Adipose tissue (tissue), 3 donors: ENCODE measurements around the gene TMEM273. TPM values are rescaled to one million over a fixed set of nuclear protein-coding genes. Genes with fewer than 3 reads are reported as not detected.

Experiments
- H3K27ac ChIP-seq: one replicate; pipeline ENCODE4 v1.5.1; 2013; ENCODE audit warnings: low read depth, low read length
- WGBS, 3 donors: extraction: QIAGEN DNeasy Blood & Tissue Kit; methylation state at CpG; one replicate each; pipeline ENCODE4 v1.1.7; 2013; 5-methylcytosine and 5-hydroxymethylcytosine counted together
- polyA plus RNA-seq, 3 donors: library from polyadenylated mRNA; stranded (reverse); fragments of 200-250 nt; gene quantifications; one replicate each; pipeline ENCODE4 v1.2.3, GENCODE V29; 2013
- donor health status: healthy with polysubstance abuse.
- donor health status: Bipolar disorder and iron deficiency.
- donor health status: healthy.

TMEM273 gene
- polyA plus RNA-seq, 3 donors = 3.6 to 41.8 (median 26.4) TPM

DNA sequence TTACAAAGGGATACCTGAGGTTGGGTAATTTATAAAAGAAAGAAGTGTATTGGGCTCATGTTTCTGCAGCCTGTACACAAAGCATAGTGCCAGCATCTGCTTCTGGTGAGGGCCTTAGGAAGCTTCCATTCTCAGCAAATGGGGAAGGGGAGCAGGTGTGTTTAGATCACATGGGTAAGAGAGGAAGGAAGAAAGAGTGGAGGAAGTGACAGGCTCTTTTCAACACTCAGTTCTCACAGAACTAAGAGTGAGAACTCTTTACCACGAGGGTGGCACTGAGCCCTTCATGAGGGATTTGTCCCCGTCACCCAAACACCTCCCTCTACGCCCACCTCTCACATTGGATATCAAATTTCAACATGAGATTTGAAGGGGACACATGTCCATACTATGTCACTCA, 53.9 kb downstream of the TMEM273 start:
- WGBS, 3 donors = 52 to 76% (median 64%) methylated on average over 3 of the region's 3 CpGs
- no peak overlapping the region for H3K27ac ChIP-seq

DNA sequence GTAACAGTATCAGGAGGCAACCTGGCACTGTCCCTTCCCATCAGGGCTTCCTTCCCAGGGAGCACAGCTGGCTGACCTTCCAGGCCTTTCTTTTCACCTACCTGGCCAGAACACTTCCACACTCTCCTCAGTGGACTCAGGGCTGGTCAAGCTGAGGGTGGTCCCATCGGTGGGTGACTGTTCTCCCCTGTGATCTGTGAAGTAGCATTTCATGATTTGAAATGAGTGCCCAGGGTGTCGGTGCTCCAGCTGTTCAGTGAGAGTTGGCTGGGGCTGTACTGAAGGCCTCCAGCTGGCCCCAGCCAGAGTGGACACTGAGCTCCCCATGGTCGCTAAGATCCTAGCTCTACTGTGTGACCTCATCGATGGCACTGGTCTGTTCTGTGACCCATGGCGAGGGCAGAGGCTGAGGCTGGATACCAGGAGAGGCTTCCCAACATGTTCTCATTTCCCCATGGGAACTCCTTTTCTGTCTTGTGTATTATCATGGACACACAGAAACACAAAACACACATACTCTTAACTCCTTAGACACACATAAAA, 54.4 kb downstream of the TMEM273 start, which contains the start of gene FAM170B:
Gene FAM170B (minus strand): TSS at position 316 of the 543 bp plus-strand sequence. CDS start 103 bp downstream, at position 213.
- no peak within 1 kb of the TSS for H3K27ac ChIP-seq
- WGBS, 3 donors = 64 to 76% (median 73%) methylated on average over 5 of the region's 5 CpGs

DNA sequence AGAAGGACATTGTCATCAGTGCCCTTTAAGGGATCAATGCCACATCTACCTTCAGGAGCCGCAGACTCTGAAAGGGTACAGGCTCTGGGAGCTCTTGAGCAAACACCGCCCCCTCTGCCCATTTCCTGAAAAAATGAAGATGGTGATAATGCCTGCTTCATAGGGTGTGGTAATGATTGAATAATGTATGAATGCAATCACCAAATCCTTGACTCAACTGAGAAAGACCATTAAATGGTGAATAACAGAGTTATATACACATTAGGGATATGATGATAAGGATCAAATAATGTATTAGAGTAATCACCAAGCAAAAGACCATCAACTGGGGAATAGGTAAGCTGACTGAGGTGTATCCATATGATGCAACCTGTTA, 55.8 kb downstream of the TMEM273 start:
- WGBS, 3 donors = 81 to 96% (median 93%) methylated on average over 2 of the region's 2 CpGs
- no peak overlapping the region for H3K27ac ChIP-seq

DNA sequence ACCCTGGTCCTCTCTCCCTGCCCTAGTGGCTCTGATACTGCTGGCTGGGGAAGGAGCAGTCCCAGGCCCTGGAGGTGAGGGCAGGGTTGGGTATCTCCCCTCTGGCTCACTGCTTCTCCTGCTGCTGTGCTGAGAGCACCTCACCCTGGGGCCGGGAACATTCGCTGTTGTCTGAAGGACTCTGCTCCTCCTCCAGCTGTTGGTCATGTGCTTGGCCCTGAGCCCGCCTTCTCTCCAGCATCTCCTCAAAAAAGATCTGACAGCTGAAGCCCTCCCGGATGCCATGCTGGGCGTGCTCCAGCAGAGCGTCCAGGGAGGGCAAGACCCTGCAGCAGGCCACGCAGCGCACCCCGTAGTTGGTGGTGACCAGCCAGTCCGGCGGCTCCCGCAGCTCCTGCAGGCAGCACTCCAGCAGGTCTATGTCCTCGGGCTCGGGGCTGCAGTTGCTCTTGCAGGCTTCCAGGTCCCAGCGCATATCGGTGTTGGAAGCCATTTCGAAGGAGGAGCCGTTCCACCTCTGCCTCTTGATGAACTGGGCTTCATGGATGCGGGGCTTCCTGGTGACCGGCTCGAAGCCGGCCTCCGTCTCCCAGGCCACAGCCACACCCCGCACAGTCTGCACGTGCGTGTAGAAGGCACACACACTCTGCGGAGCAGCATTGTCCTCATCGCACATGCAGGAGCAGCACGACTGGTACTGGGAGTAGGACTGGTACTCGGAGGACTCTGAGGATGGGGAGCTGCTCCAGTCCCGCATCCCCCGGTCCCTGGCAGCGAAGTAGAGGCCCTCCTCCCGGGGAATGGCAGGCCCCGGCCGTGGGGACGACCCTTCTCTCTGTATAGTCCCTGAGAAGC, 56.5 kb downstream of the TMEM273 start:
- 80 to 91% (median 89%) methylated on average over 37 of the region's 37 CpGs for WGBS, 3 donors
- H3K27ac ChIP-seq = no peak overlapping the region

DNA sequence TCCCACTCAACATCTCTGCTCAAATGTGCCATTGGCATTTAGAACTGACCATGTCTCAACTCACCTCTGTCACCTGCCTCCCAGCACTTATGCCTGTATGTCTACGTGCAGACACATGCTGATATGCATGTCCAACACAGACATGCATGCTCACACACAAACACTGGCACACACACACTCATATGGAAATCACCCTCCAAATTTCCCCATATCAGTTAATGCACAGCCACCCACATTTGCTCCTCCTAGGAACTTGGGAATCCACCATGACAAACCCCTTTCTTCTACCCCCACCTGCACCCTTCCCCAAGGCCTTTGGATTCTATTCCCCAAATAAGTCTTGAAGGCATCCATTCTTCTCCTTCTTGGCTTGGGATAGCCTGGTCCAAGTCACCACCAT, 58.8 kb downstream of the TMEM273 start:
- WGBS, 3 donors = 85 to 94% (median 91%) methylated on average over 1 of the region's 1 CpG
- no peak overlapping the region for H3K27ac ChIP-seq

DNA sequence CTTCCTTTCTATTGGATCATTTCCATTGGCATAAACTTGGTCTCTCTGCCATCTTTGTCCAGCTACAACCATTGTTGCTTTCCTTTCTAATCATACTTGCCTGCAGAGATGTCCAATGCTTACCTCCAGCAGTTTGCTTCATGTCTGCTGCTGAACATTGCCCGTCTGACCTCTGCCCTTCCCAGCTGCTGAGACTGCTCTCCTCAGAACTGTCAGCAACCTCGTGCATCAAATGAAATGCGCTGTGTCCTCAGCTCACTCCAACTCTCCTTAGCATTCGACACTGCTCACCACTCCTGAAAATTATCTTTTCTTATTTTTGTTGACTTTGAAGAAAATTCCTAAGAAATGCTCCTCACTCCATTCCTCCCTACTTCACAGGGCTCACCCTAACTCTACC, 59.3 kb downstream of the TMEM273 start:
- 61 to 79% (median 76%) methylated on average over 4 of the region's 4 CpGs for WGBS, 3 donors
- H3K27ac ChIP-seq = no peak overlapping the region

DNA sequence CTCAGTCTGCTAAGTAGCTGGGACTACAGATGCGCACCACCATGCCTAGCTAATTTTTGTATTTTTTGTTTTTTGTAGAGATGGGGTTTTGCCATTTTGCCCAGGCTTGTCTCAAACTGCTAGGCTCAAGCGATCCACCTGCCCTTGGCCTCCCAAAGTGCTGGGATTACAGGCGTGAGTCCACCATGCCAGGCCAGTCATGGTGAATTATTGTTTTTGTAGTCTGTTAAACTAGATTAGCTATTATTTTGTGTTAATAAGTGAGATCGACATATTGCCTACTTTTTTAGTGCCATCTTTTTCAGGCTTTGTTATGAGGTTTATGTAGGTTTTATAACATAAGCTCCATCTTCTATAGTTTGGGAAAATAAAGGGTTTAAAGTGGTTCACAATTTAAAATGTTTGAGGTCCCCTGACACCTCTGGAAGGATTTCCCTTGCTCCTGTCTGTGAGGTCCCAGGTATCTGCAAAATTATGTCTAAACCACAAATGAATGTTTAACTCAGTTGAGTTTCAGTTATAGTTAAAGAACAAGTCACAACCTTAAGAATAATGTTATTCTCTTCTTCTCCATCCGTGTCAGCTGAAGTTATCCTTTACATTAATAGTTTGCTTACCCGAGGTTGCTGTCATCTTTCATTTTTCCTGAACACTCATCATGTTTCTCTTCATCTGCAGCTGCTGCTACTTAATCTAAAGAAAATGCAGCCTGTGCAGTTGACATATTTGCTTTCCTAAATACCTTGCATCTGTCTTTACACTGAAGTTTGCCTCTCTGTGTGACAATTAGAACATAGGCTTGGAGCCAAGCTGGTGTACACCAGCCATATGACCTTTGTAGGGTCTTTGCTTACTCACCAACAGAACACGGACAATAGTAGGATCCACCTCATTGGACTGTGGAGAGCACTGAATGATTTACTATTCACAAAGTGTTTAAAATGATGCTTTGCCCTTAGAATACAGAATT, 63.9 kb downstream of the TMEM273 start:
- no peak overlapping the region for H3K27ac ChIP-seq
- WGBS, 3 donors = 79 to 90% (median 85%) methylated on average over 7 of the region's 7 CpGs

DNA sequence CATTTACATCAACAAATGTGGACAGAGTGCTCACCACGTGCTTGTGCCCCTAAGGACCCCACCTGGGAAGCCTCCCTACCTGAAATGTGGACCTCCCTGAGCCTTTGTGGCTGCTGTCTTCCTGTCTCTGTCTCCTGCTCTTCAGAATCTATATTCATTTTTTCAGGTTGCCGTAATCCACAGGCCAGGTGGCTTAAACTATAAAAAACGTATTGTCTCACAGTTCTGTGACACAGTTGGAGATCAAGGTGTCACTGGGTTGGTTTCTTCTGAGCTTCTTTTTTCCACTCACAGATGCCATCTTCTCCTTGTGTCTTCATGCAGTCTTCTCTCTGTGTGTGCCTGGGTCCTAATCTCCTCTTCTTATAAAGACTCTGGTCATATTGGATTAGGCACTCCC, 67.3 kb downstream of the TMEM273 start:
- no peak overlapping the region for H3K27ac ChIP-seq
- WGBS, 3 donors = 68 to 87% (median 85%) methylated on average over 3 of the region's 3 CpGs

DNA sequence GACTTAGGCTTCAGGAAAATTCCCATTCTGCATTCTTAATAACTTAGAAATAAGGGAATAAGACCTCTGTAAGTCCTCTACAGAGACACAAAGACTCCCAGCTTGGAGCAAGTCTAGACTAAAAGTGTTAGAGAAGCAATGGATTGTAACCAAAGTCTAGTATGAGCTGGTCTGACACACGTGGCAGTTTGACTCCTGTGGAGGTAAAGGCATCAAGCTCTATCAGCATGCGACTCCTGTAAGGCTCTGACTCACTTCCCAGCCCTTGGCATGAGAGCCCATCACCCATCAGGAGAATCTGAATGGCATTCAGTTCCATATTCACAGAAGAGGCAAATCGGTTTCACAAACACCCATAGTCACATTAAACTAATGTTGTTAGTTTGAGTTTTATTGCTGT, 68.4 kb downstream of the TMEM273 start:
- H3K27ac ChIP-seq = no peak overlapping the region
- 41 to 68% (median 66%) methylated on average over 3 of the region's 3 CpGs for WGBS, 3 donors

DNA sequence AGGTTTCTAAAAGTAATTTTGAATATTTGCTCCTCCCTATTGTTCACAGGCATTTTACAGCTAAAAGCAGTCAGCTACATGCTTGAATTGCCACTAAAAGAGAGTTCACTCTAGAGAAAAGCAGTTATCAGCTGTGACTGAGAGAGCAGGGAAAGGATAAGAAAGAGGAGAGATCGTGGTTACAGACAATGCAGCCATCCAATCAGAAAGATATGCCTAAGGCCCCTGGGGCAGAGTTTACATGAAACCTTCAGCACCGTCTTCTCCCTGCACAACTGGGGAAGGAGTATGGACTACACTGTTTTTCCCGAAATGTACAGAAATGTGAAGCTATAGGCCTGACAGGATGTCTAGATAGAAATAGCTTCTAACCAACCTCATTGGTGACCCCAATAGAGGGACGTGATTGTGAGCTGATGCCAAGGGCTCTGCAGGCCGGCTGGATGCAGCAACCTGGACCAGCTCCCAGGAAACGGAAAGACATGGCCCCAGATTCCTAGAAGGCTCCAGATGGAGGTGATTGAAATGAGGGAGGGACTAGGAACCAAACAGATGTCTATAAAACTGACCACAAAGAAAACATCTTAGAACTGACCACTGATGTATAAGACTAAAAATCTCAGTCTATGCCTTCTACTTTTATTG, 69.6 kb downstream of the TMEM273 start:
- WGBS, 3 donors = 68 to 78% (median 76%) methylated on average over 6 of the region's 6 CpGs
- no peak overlapping the region for H3K27ac ChIP-seq

DNA sequence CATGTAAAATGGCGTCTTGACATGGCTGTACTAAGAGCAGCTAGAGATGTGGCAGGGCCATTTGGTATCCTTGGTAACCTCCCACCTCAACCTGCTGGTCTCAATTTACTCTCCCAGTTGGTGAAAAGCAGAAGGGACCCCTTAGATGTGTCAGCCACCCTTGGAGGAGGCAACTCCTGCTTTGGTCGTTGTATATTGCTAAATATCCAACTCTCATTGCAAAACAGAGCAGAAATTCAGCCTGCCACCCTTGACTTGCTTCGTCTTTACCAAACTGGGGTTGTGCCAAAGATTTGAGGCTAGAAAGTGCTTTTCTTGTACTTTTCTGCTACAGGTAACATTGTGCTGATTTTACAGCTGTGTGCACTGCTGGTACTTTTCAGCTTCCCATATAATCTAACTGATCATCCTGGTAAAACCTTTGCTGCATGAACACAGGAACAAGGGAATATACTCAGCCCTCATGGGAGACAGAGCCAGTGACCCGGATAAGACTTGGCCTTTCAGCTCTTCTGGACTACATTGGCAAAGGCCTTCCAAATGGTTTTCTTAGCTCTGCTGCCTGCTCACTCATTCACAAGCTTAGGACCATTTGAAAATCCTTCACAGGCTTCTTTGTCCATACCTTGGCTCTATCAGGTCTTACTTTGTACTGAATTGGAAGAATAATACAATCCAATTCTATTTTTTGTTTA, 70.7 kb downstream of the TMEM273 start:
- no peak overlapping the region for H3K27ac ChIP-seq
- 58 to 77% (median 62%) methylated on average over 4 of the region's 4 CpGs for WGBS, 3 donors

DNA sequence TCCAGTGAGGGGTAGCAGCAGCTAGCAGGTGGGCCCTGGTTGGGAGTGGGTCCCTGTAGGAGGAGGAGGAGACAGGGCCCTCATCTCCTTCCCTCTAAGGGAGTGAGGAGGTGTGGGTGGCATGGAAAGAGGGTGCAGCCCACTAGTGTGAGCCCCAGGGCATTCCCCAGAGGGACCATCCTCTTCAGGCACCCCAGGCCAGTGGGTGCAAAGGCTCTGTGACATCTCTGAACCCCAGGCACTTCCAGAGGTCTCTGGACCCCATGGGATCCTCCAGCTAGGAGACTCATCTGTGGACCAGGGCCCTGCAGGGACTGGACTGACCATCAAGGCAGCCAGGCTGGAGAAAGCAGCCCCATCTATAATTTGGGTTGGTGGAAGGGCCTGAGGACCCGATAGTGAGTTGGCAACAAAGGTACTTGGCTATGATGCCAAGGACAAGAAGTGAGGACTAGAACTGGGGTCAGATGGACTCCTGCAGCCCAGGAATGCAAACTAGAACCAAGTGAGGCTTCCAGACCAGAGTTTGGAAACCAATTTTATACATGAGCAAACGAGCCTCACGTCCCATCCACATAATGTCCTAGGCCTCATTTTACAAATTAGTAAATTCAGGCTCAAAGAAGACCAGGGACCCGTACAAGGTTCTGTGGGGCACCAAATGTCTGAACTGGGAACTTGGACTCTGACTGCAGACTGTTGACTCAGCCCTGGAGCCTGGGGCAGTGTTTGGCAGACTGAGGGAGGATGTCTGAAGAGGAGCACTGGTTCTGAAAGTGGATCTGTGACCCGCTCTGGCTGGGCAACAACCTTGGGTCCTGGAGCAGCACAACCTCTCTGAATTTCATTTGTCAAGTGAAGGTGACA, 71.4 kb downstream of the TMEM273 start:
- H3K27ac ChIP-seq = no peak overlapping the region
- 81 to 93% (median 87%) methylated on average over 5 of the region's 5 CpGs for WGBS, 3 donors

DNA sequence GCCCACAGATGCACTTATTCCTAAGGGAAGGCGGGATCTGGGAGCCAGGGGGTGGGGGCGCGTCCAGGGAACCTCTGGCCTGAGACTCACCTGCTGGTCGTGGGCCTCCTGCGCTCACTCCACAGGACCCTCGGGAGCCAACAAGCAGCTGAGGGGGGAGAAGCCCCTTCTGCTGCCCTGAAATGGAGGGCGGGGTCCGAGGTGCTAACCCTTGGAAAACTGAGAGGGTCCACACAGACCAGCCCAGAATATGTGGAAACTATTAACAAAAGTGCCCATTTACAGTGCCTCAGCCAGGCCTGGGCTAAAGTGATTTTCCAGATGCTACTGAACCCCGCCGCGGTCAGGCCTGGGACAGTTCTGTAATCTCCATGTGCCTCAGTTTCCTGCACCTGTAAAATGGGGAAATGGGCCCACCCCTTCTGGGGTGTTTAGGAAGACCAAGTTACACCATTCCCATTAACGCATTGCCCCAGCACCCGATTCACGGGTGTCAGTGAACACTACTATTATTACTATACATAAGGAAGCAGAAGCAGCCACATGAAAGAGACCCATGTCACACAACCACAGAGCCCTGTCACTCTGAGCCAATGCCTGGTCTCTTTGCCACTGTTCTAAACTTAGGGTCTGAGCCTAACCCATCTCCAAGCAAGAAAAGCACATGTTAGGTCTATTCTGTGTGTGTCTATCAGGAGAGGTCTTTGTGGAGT, 72.2 kb downstream of the TMEM273 start:
- 72 to 79% (median 74%) methylated on average over 14 of the region's 14 CpGs for WGBS, 3 donors
- H3K27ac ChIP-seq = no peak overlapping the region

DNA sequence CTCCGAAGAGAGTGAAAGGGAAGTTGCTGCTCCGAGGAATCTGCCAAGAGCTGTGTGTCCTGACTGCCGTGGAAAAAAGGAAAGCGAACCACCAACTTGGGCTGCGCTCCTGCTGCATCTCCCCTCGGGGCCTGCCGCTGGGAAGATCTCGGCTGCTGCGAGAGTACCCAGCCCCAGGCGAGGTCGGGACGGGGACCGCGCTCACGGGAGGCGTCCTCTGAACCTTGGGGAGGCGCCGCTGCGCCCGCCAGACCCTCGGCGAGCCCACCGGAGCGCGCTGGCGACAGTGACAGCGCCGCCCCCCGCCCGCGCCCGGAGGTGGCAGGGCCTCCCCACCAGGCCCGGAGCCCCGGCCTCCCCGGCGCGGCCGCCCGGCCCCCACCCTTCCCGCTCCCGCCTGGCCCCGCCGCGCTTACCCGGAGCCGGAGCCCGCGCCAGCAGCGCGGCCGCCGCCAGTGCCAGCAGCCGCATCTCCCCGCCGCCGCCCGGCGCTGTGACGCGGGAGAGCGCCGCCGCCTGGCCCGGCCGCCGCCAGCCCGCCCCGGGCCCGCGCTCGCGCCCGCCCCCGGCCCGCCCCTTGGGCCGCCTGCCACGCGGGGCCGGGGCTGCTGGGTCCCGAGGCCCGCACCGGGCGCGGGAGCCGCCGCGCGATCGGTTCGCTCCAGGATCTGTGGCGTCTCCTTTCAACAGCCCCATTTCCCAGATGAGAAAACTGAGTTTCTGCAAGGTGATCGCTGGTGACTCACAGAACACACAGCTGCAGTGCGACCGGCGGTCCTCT, 73.0 kb downstream of the TMEM273 start, which contains the start of gene VSTM4:
Gene VSTM4 (minus strand): TSS at position 508 of the 781 bp plus-strand sequence. CDS start 37 bp downstream, at position 471.
- H3K27ac ChIP-seq = no peak within 1 kb of the TSS
- WGBS, 3 donors = 2 to 3% (median 3%) methylated on average over 69 to 95 of the region's 95 CpGs

DNA sequence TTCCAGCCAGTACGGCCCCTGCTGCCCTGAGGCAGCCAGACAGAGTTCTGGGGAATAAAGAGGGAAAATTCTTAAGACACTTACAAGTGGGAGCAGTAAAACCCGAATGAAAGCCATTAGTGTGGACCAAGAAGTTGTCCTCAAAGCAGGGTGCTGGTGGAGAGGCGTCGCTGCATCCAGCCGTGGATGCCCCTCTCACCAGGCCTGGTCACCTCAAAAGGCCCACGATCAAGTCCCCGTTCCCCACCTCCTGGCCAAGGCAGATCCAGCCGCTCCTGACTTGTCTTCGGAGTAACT, 73.5 kb downstream of the TMEM273 start:
- WGBS, 3 donors = 35 to 47% (median 46%) methylated on average over 9 of the region's 9 CpGs

DNA sequence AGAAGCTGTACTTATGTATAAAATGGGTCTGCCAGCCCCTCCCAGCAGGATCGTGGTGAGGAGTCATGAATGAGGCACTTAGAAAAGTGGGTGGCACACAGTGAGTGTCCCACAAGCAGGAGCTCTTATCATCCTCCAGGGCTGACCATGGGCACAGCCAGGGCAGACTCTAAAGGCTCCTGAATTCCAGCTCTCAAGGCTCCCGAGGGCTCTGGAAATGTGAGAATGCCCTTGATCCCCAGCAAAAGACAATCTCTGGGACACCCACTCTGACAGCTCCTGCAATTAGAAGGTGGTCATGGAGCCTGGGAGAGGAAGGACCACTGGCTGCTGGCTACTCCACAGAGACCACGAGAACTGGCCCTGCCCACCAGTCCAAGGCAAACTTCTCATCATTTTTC, 74.5 kb downstream of the TMEM273 start:
- WGBS, 3 donors = 65 to 76% (median 70%) methylated on average over 3 of the region's 3 CpGs
- H3K27ac ChIP-seq = no peak overlapping the region

More for the DNA sequence above, 73.5 kb downstream of the TMEM273 start:
- H3K27ac ChIP-seq = no peak overlapping the region
